H1 (cell line): ENCODE measurements around the gene AHSG. TPM values are rescaled to one million over a fixed set of nuclear protein-coding genes. Genes with fewer than 3 reads are reported as not detected.
A peak's percentile ranks its signal among the peaks of the same experiment; 100 is the strongest.

Source experiments
- E2F6 ChIP-seq: IDR thresholded peaks from 2 replicates; pipeline ENCODE4 v1.6.1; 2012; ENCODE audit warnings: inconsistent platforms
- GTF2F1 ChIP-seq: IDR thresholded peaks from 2 replicates; pipeline ENCODE4 v1.6.1; 2012; ENCODE audit warnings: low read depth, low read length, improper control_type of control experiment, borderline replicate concordance
- polyA plus RNA-seq, 7 experiments: library from polyadenylated mRNA; depleted of rRNA in 3 of 7; stranded (reverse) in 5 of 7; unstranded in 2 of 7; fragments of >200 nt in 5 of 7; fragments of 200-250 nt in 2 of 7; gene quantifications; 1 replicate in 5 of 7; 2 replicates in 1 of 7; 4 replicates in 1 of 7; pipeline versions ENCODE4 v1.2.1 to v1.2.3, GENCODE V29; 2011 to 2013; ENCODE audit warnings: missing spikeins in 2 of 7, mixed read lengths in 2 of 7
- total RNA-seq: library from RNA; stranded (reverse); fragmentation: NEBNext Ultra II Directional; extraction: Animal tissue kit (Norgen Biotek cat#: 25700); gene quantifications from 2 replicates; pipeline ENCODE4 v1.2.1, GENCODE V29; 2021

Gene AHSG
- total and polyA plus RNA-seq, 2 of the 8 experiments (the other 6 are each of a cell fraction or from before 2014, with no cell fraction given): 0.68 to 0.78 TPM

- no peak for TF ChIP-seq GTF2F1
- peak; percentile 28; the same call in 1 of the 2 replicates for TF ChIP-seq E2F6
- TF ChIP-seq, all 59 proteins: peak for 6
These were observed 16.1 kb upstream of the AHSG start (continued) for GRCh38 chr3:186596568-186597287.
